Amniotic epithelial cell (primary cell): ENCODE data around the gene PPRC1.

Experiments
- DNase-seq: peaks from one replicate; pipeline ENCODE4 v3.0.0-alpha.2; 2010; ENCODE audit warnings: low read depth

PPRC1 gene

GRCh38 chr10:102195296-102195870, 62.5 kb downstream of the PPRC1 start:
- peak; percentile 25 for DNase-seq

GRCh38 chr10:102196893-102197292, 64.1 kb downstream of the PPRC1 start:
- no peak for DNase-seq

- DNase-seq: no peak
These were observed 65.2 kb downstream of the PPRC1 start for GRCh38 chr10:102198027-102198426.
